HG03095 (cell line): Measurements from ENCODE around the gene ADAM17.
A peak's percentile ranks its signal among the peaks of the same experiment; 100 is the strongest.
"Not testable (repeated sequence)": the region's sequence is repeated elsewhere in the genome, so short reads cannot be mapped to it uniquely, and the experiment has no call there.

Source experiments
- ATAC-seq: cut with Tn5 transposase; IDR thresholded peaks from one replicate; pipeline ENCODE4 v1.9.1; 2021; ENCODE audit warnings: moderate library complexity; ENCODE audit not compliant: unreplicated experiment

Gene ADAM17

GRCh38 chr2:9524291-9524690, 31.3 kb downstream of the ADAM17 start:
- no peak for ATAC-seq

DNA sequence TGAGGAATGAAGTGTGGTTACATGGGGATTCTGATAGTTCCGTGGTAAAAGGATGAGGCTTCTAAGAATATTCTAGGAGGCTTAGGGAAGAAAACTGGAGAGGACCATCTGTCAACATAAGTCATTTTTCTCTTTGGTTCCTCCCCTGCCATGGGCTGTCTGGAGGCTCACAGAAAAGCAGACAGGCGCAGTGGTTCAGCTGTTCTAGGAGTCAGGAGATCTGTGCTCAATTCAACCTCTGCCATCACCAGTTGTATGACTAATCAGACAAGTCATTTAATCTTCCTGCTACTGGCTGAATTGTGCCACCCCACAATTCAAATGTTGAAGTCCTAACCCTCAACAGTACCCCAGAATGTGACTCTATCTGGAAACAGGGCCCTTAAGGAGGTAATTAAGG, 36.4 kb downstream of the ADAM17 start:
- ATAC-seq, result no peak

- ATAC-seq, result no peak
These were observed 36.9 kb downstream of the ADAM17 start for GRCh38 chr2:9518780-9519179.

- no peak for ATAC-seq
These were observed 37.5 kb downstream of the ADAM17 start for GRCh38 chr2:9518163-9518562.

GRCh38 chr2:9517118-9517782, 38.4 kb downstream of the ADAM17 start:
- ATAC-seq, result no peak

- not testable (repeated sequence) for ATAC-seq
These were observed 41.7 kb downstream of the ADAM17 start for GRCh38 chr2:9513946-9514345.

GRCh38 chr2:9508931-9509330, 46.7 kb downstream of the ADAM17 start:
- no peak for ATAC-seq

DNA sequence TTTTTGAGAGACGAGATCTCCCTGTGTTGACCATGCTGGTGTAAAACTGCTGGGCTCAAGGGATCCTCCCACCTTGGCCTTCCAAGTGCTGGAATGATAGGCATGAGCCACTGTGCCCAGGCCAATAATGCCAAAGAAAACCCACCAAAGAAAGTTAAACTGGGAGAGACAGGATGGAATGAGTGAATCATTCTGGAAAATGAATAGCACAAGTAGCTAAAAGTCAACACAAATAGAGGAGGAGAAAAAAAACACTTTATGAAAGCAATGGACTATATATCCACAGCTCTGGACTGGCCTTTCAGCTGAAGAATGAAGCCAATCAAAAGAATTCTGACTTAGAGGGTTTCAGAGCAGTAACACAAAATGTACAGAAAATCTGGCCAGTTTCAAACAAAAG, 57.4 kb downstream of the ADAM17 start:
- no peak for ATAC-seq

GRCh38 chr2:9497017-9497416, 58.6 kb downstream of the ADAM17 start:
- ATAC-seq, result no peak

DNA sequence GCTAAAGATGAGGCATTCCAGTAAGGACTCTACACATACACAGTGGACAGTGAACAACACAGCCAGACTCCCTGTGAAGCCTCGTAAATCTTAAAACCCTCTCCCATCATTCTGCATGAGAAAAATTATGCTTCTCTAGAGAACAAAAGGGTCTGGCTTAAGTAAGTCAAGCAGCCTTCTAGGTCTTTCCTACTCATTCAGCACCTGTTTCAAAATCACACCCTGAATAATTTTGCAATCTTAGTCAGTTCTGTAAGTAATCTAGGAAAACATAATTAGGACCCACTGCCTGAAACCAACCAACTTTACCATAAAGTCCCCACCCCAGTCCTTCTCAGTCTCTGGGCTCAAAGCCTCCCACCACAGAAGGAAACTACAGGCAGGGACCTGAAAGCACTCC, 61.5 kb downstream of the ADAM17 start:
- ATAC-seq, result no peak

- no peak for ATAC-seq
These were observed 62.2 kb downstream of the ADAM17 start for GRCh38 chr2:9493478-9493877.

- no peak for ATAC-seq
These were observed 62.7 kb downstream of the ADAM17 start for GRCh38 chr2:9492927-9493326.

DNA sequence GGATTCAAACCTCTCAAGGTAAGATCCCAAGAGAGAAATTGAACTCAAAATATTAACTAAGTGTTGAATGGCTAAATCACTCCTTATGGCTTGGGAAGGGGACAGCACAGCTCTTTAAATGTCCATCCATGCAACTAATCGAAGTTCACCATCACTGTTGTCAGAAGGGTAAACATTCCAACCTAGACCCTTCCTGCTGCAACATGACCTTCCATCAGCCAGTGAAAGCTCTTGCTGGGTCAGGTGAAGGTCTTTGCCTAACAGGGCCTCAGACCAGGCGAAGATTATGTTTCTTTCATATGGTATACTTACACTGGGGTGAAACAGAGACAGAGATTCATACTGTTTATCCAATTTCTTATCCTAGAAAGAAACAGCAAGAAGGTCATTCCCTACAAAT, 64.8 kb downstream of the ADAM17 start:
- ATAC-seq, result no peak

DNA sequence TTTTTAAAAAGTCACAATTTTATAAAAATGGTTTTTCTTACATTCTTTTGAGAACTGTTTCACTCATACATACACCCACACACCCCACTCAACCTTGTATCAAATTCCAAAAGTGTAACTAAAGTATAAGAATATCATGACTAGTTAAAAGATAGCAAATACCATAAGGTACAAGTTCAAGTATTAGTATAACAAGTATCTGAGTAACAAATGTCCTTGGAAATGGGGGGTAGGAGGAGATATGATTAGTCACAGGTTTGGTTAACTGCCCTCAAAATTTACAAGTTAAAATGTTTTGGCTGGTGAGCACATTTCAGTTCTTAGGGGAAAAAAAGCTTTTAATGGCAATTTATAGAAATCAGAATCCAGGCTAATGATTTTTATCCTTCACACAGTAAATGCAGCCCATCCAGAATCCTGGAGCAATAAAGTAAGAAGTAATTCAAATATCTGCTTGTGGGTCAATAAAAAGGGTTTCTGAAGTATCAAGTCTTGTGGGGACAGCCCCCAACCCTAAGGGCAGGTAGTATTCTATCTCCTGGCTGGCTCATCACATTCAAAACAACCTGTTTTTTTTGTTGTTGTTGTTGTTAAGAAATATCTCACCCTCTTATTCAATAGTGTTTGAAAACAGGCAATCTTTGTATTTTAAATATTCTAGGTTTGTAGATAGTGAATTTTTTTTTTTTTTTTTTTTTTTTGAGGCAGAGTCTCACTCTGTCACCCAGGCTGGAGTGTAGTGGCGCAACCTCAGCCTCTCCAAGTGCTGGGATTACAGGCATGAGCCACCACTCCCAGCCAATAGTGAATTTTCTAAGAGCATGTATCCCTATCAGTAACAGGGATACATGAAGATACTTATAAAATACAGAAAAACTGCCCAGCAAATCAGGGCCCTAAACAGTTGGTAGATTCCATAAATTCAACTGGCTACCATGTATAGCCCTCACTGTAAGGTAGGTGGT, 66.8 kb downstream of the ADAM17 start:
- ATAC-seq, result no peak

DNA sequence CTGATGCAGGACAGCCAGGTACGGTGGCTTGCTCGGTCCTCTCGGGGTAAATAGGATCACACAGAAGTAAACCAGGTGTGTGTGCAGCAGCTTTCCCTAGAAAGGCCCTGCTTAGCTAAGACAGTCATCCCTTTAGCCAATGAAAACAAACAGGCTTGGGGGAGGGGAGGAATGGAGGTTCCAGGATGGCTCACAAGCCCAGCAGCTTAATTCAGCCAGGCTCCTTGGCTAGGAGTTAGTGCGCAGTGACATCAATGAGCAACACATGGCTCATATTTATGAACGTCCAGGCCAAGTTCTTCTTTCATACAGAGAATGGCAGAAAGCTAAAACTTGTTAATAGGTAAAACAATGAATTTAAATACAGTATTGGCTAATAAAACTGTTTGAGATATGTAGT, 71.1 kb downstream of the ADAM17 start:
- no peak for ATAC-seq

DNA sequence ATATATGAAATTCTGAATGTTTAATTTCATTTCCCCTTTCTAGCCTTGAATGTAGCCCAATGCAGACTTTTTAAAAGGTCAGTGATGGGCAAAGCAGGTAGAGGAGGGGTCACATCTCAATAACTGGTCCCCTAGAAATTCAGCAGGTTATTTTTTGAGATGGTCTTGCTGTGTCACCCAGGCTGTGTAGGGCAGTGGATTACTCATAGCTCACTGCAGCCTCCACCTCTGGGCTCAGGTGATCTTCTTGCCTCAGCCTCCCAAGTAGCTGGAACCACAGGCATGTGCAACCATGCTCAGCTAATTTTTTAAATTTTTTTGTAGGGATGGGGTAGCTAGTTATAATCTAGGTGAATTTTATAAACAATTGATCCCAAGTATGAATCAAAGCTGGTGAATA, 72.5 kb downstream of the ADAM17 start:
- no peak for ATAC-seq

DNA sequence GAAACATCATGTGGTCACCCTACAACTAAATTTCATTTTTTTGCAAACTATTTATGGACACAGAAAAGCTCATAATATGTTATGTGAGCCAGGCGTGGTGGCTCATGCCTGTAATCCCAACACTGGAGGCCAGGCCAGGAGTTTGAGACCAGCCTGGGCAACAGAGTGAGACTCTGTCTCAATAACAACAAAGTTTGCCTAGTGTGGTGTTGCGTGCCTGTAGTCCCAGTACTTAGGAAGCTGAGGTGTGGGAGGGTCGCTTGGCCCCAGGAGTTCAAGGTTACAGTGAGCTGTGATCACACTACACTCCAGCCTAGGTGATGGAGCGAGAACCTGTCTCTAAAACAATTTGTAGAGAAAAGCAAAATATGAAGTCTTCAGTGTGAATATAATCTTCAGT, 75.5 kb downstream of the ADAM17 start:
- ATAC-seq, result no peak

DNA sequence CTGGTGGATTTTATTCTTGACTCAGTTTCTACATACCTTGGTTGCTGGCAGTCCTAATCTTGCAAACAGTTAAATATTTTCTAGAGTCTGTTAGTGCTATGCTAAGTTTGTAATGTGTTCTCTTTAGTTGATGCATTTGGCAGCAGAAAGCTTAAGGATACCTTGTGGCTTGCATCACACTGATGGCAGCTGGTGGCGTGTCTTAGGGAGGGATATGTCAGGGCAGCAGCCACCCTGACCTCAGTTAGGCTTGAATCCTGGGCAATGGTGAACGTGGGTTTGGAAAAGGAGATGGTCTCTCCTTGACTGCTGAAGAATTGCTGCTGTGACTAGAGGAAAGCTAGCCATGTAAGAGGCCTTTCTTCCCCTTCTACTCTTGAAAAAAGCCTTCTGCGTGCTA, 77.1 kb downstream of the ADAM17 start:
- ATAC-seq, result no peak

- no peak for ATAC-seq
These were observed 77.7 kb downstream of the ADAM17 start for GRCh38 chr2:9477914-9478313.

- peak; percentile 70 for ATAC-seq
These were observed 81.1 kb downstream of the ADAM17 start, which contains the start of gene IAH1 for GRCh38 chr2:9474361-9475057. Gene IAH1 (plus strand): TSS chr2:9474551. CDS start chr2:9474567, 16 bp downstream.

DNA sequence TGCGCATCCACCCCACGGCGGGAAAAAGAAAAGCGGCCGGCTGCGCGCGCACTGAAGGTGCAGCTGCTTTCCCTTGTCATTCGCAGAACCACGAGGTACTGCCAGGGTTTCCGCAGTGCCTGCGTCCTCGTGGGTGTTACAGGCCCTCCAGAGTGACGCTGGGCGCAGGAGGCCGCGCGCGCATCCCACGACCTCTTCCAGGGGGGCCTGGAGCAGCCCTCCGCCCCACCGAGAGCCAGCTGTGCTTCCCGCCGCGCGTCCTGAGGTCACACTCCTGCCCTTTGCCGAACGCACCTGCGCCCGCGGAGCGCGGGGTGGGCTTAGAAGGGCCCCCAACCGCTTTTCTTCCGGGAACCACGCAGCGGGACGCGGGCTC, 81.7 kb downstream of the ADAM17 start:
- ATAC-seq, result peak; percentile 3
